ENCODE data around the gene SDR42E1. TPM values are rescaled to one million over a fixed set of nuclear protein-coding genes. Genes with fewer than 3 reads are reported as not detected.

Gene SDR42E1, protein sequence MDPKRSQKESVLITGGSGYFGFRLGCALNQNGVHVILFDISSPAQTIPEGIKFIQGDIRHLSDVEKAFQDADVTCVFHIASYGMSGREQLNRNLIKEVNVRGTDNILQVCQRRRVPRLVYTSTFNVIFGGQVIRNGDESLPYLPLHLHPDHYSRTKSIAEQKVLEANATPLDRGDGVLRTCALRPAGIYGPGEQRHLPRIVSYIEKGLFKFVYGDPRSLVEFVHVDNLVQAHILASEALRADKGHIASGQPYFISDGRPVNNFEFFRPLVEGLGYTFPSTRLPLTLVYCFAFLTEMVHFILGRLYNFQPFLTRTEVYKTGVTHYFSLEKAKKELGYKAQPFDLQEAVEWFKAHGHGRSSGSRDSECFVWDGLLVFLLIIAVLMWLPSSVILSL
- total RNA-seq: under 1 TPM in 1 of 2 donors, not detected in 1; under 0.01 TPM

DNA sequence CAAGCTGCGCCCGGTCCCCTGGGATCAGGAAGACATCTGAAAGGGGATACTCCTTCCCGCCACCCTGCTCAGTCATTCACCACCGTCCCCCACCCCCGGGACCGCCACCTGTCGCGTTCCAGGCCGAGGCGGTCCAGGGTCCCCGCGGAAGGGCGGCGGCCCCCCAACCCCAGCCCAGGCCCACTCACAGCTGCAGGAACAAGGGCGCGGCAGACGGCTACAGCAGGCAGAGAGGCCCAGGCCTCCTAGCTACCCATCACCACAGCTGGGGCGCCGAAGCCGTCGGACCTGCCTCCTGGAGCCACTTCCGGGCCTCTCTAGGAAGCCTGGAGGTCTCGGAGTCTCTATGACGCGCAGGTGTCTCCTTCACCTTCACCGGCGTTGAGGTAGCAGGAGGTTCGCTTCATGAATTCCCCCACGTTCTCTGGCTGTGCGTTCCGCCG is at the start of gene SDR42E1:
Gene SDR42E1 (minus strand): TSS at position 272 of the 443 bp plus-strand sequence. CDS start 10,612 bp downstream, outside the sequence.

DNA sequence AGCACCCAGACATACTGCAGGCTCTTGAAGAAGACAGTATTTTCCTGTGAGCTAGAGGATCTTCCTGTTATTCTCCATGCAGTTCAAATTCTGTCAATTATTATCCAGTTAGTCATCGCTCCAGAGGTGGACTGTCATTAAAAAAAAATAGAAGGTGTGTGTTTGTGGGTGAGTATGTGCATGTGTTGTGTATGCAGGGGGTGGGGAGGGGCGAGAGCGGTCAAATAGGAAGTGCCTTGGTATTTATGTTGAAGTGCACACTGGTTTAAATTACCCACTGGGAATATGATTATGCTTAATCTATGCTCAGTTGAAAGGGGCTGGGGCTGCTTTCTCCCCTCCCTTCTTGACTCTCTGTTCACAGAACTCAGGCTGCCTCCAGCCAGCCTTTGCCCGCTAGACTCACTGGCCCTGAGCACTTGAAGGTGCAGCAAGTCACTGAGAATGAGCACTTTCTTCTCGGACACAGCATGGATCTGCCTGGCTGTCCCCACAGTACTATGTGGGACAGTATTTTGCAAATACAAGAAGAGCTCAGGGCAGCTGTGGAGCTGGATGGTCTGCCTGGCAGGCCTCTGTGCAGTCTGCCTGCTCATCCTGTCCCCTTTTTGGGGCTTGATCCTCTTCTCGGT is 23.8 kb upstream of the SDR42E1 start, which contains the start of gene HSD17B2:
Gene HSD17B2 (plus strand): TSS at position 273 of the 632 bp plus-strand sequence. CDS start 172 bp downstream, at position 445.

Other genes with a start within 250 kb of the SDR42E1 start
- gene PLCG2, start 232.2 kb downstream of the SDR42E1 start, total RNA-seq: 1 to 10 TPM; 5.3 to 5.5 TPM
- gene HSD17B2, start 23.8 kb upstream of the SDR42E1 start, total RNA-seq: not detected
- gene MPHOSPH6, start 158.8 kb upstream of the SDR42E1 start, total RNA-seq: 10 to 100 TPM; 14.1 to 47.3 TPM

Measured in melanocyte of skin (primary cell).